HG03469 (cell line): ENCODE measurements around the gene POLR2F.
"Not testable (repeated sequence)": the region's sequence is repeated elsewhere in the genome, so short reads cannot be mapped to it uniquely, and the experiment has no call there.

Experiments used
- ATAC-seq: cut with Tn5 transposase; IDR thresholded peaks from one replicate; pipeline ENCODE4 v1.9.1; 2021; ENCODE audit warnings: mild to moderate bottlenecking, moderate library complexity, moderate number of reproducible peaks; ENCODE audit not compliant: unreplicated experiment

Gene POLR2F

GRCh38 chr22:37925330-37925729, 28.2 kb upstream of the POLR2F start:
- ATAC-seq: no peak

- no peak for ATAC-seq
Observed at GRCh38 chr22:37925767-37926166, 27.7 kb upstream of the POLR2F start.

GRCh38 chr22:37926358-37926757, 27.1 kb upstream of the POLR2F start:
- ATAC-seq: no peak

GRCh38 chr22:37926771-37927636, 26.5 kb upstream of the POLR2F start:
- no peak for ATAC-seq

GRCh38 chr22:37927637-37927936, 25.9 kb upstream of the POLR2F start:
- no peak for ATAC-seq

GRCh38 chr22:37929390-37929789, 24.1 kb upstream of the POLR2F start:
- no peak for ATAC-seq

GRCh38 chr22:37930270-37930951, 23.1 kb upstream of the POLR2F start:
- no peak for ATAC-seq

- ATAC-seq: no peak
Observed at GRCh38 chr22:37930952-37931440, 22.5 kb upstream of the POLR2F start.

GRCh38 chr22:37931893-37932389, 21.6 kb upstream of the POLR2F start:
- no peak for ATAC-seq

- no peak for ATAC-seq
Observed at GRCh38 chr22:37932401-37932800, 21.1 kb upstream of the POLR2F start.

- ATAC-seq: no peak
Observed at GRCh38 chr22:37932821-37933578, 20.5 kb upstream of the POLR2F start.

- peak; percentile 70 for ATAC-seq
Observed at GRCh38 chr22:37933711-37934376, 19.7 kb upstream of the POLR2F start.

- ATAC-seq: no peak
Observed at GRCh38 chr22:37940698-37941376, 12.7 kb upstream of the POLR2F start.

- no peak for ATAC-seq
Observed at GRCh38 chr22:37942133-37942532, 11.4 kb upstream of the POLR2F start.

GRCh38 chr22:37943136-37943824, 10.2 kb upstream of the POLR2F start:
- ATAC-seq: no peak

- ATAC-seq: no peak
Observed at GRCh38 chr22:37943825-37944198, 9.7 kb upstream of the POLR2F start.

GRCh38 chr22:37944423-37944822, 9.1 kb upstream of the POLR2F start:
- not testable (repeated sequence) for ATAC-seq

GRCh38 chr22:37947142-37947795, 6.2 kb upstream of the POLR2F start:
- ATAC-seq: not testable (repeated sequence)

GRCh38 chr22:37951305-37951704, 2.2 kb upstream of the POLR2F start:
- no peak for ATAC-seq
